ENCODE data around the gene UGCG. TPM values are rescaled to one million over a fixed set of nuclear protein-coding genes. Genes with fewer than 3 reads are reported as not detected.

Gene UGCG
- total and polyA plus RNA-seq, 2 of the 8 experiments (the other 6 are each of a cell fraction or from before 2014, with no cell fraction given): 14.9 to 34.0 TPM

DNA sequence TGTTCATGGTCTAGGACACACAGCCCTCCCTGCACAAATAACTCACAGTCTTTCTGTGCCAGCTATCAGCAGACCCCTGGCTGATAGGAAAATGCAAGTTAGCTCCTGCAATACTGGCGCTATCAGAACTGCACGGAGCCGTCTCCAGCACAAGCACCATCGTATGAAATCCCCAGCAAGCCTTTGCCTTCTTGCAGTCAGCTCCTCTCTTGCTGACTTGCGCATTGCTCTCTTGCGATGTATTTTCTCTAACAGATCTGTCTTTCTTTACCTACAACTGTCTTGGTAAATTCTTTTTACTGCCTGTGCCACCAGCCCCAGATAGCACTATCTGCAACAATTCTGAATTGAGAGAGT, 25.1 kb upstream of the UGCG start:
- H2BK120ac ChIP-seq (replicated peaks; ENCODE audit: low read depth, low read length): no peak overlapping the region
- H4K20me1 ChIP-seq (replicated peaks in 1 of 2; ENCODE audit: control insufficient read depth in 1 of 2, insufficient read depth in 2 of 2, low read length in 2 of 2): no peaks in the 10 kb centered on the region
- H3K9ac ChIP-seq (replicated peaks in 1 of 4; ENCODE audit: extremely low read depth in 1 of 4, low read depth in 3 of 4, low read length in 3 of 4): no peak overlapping the region
- no peak overlapping the region for H3K23ac ChIP-seq (ENCODE audit: insufficient read length)
- no peak overlapping the region for H4K8ac ChIP-seq (ENCODE audit: extremely low read depth, insufficient read depth, low read length)
- no peak overlapping the region for H3K14ac ChIP-seq (ENCODE audit: insufficient read length)
- H3K36me3 ChIP-seq (ENCODE audit: control insufficient read depth in 2 of 4, insufficient read depth in 4 of 4, low read length in 3 of 4): no peaks in the 10 kb centered on the region
- no peak overlapping the region for H2BK20ac ChIP-seq (ENCODE audit: low read length)
- H3K23me2 ChIP-seq (ENCODE audit: low read depth, low read length): no peaks in the 10 kb centered on the region
- no peak overlapping the region for H3K18ac ChIP-seq (ENCODE audit: extremely low read depth, low read length)
- H3K79me2 ChIP-seq (ENCODE audit: control insufficient read depth in 1 of 2, insufficient read depth in 2 of 2, low read length in 2 of 2): no peaks in the 10 kb centered on the region
- WGBS, 2 experiments (ENCODE audit: extremely low coverage in 1 of 2, insufficient coverage in 1 of 2, insufficient read length in 1 of 2, insufficient replicate concordance in 2 of 2, low coverage in 1 of 2, low lambda C conversion rate in 2 of 2, missing lambda C conversion rate in 1 of 2): 97% methylated on average over 6 of the region's 6 CpGs; no CpG with 5 or more reads in 1 of the 2 experiments
- H3K27ac ChIP-seq (ENCODE audit: low read depth, low read length): no peak overlapping the region
- H2BK5ac ChIP-seq (ENCODE audit: low read depth, low read length): no peak overlapping the region
- peaks cover 0 to 8% (median 4%) of the 10 kb centered on the region in 4 experiments; a peak in 4 of 7 replicates for H3K4me1 ChIP-seq (replicated peaks in 1 of 4; ENCODE audit: control insufficient read depth in 3 of 4, insufficient read depth in 4 of 4, low read length in 3 of 4)
- no peak overlapping the region for H4K5ac ChIP-seq (ENCODE audit: insufficient read length, low read depth, low read length)
- FAIRE-seq (no peak), DNase-seq (ENCODE audit: low read depth in 1 of 2, low spot score in 2 of 2) (no peak)
- H2AK5ac ChIP-seq (ENCODE audit: low read depth, low read length): no peak overlapping the region
- no peaks in the 10 kb centered on the region for H3K79me1 ChIP-seq (ENCODE audit: low read depth, low read length)
- H2AFZ ChIP-seq (ENCODE audit: low read length): no peak overlapping the region
- no peak overlapping the region for H3K4me3 ChIP-seq (ENCODE audit: extremely low read depth in 1 of 4, insufficient read depth in 2 of 4, low read depth in 3 of 4, low read length in 4 of 4)
- no peak overlapping the region for H4K91ac ChIP-seq (replicated peaks; ENCODE audit: insufficient read length, low read length)
- no peaks in the 10 kb centered on the region for H3K27me3 ChIP-seq (replicated peaks in 1 of 4; ENCODE audit: control insufficient read depth in 3 of 4, extremely low read depth in 1 of 4, insufficient read depth in 3 of 4, low read length in 3 of 4)
- POLR2A ChIA-PET (ENCODE audit: partially characterized antibody): no interaction called here
- no peak overlapping the region for H3K4me2 ChIP-seq (ENCODE audit: insufficient read depth in 1 of 2, low read depth in 2 of 2, low read length in 2 of 2)
- H3K56ac ChIP-seq (replicated peaks; ENCODE audit: insufficient read length, low read depth, low read length): no peak overlapping the region
- no peak overlapping the region for H2BK12ac ChIP-seq (ENCODE audit: low read depth, low read length)
- no peak overlapping the region for H2BK15ac ChIP-seq (ENCODE audit: low read length)
- H3K9me3 ChIP-seq (ENCODE audit: insufficient read depth in 2 of 2, low read depth in 1 of 2, low read length in 1 of 2): no peaks in the 10 kb centered on the region
- no peak overlapping the region for H3K4ac ChIP-seq (replicated peaks; ENCODE audit: insufficient read length, low read depth, low read length)
- CTCF ChIA-PET (ENCODE audit: partially characterized antibody): interaction anchor here (1.4 kb wide), 1 partner anchor 8 kb away, joined by 4 read pairs; no protein-coding TSS in a partner anchor
- TF ChIP-seq RXRA (IDR thresholded peaks at IDR 0.05; ENCODE audit: insufficient read depth, low read depth, low read length): no peak
- no peak for TF ChIP-seq HDAC6 (IDR thresholded peaks at IDR 0.05; ENCODE audit: low read depth, low read length)
- no peak for TF ChIP-seq SIX5 (IDR thresholded peaks at IDR 0.05; ENCODE audit: low read depth, low read length)
- TF ChIP-seq, protein P1, sequence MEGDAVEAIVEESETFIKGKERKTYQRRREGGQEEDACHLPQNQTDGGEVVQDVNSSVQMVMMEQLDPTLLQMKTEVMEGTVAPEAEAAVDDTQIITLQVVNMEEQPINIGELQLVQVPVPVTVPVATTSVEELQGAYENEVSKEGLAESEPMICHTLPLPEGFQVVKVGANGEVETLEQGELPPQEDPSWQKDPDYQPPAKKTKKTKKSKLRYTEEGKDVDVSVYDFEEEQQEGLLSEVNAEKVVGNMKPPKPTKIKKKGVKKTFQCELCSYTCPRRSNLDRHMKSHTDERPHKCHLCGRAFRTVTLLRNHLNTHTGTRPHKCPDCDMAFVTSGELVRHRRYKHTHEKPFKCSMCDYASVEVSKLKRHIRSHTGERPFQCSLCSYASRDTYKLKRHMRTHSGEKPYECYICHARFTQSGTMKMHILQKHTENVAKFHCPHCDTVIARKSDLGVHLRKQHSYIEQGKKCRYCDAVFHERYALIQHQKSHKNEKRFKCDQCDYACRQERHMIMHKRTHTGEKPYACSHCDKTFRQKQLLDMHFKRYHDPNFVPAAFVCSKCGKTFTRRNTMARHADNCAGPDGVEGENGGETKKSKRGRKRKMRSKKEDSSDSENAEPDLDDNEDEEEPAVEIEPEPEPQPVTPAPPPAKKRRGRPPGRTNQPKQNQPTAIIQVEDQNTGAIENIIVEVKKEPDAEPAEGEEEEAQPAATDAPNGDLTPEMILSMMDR (IDR thresholded peaks at IDR 0.05; ENCODE audit: control extremely low read depth in 1 of 3, insufficient read depth in 1 of 3, low read depth in 1 of 3, low read length in 3 of 3): no peak
- no peak for TF ChIP-seq TBP (IDR thresholded peaks at IDR 0.05; ENCODE audit: low read depth, low read length)
- TF ChIP-seq GABPA (IDR thresholded peaks at IDR 0.05; ENCODE audit: borderline replicate concordance, insufficient read depth, low read length): no peak
- TF ChIP-seq, protein P2, sequence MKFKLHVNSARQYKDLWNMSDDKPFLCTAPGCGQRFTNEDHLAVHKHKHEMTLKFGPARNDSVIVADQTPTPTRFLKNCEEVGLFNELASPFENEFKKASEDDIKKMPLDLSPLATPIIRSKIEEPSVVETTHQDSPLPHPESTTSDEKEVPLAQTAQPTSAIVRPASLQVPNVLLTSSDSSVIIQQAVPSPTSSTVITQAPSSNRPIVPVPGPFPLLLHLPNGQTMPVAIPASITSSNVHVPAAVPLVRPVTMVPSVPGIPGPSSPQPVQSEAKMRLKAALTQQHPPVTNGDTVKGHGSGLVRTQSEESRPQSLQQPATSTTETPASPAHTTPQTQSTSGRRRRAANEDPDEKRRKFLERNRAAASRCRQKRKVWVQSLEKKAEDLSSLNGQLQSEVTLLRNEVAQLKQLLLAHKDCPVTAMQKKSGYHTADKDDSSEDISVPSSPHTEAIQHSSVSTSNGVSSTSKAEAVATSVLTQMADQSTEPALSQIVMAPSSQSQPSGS (IDR thresholded peaks at IDR 0.05; ENCODE audit: low read length): no peak
- TF ChIP-seq CBX5 (IDR thresholded peaks at IDR 0.05; ENCODE audit: low read depth, low read length): no peak
- TF ChIP-seq, protein P3, sequence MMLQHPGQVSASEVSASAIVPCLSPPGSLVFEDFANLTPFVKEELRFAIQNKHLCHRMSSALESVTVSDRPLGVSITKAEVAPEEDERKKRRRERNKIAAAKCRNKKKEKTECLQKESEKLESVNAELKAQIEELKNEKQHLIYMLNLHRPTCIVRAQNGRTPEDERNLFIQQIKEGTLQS (IDR thresholded peaks at IDR 0.05; ENCODE audit: insufficient read depth, low read depth, low read length): no peak

Measured in H1 (cell line).